Measurements from ENCODE around the gene MYL1.
A peak's percentile ranks its signal among the peaks of the same experiment; 100 is the strongest.

MYL1 gene

DNA sequence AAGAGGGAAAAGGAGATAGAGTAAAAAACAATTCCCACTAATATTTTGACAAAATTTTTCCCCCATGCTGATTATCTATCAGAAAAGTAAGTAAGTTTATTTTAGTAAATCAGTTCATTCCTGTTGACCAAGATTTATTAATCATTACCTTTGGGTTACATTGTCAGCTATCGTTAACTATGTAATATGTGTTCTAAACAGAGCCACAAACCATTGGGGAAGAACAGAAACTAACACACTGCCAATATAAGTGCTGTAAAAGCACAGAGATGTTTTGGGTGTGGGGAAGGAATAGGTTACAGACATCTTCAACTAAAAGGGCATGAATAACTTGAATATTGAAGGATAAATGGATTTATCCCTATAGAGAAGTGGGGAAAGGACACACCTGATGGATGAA is 47.3 kb downstream of the MYL1 start:
- DNase-seq (ENCODE audit: low spot score), result no peak

GRCh38 chr2:210264282-210264681 is 50.7 kb downstream of the MYL1 start:
- DNase-seq (ENCODE audit: low spot score), result no peak

- DNase-seq (ENCODE audit: low spot score), result no peak
Measured at GRCh38 chr2:210263841-210264240, 51.1 kb downstream of the MYL1 start.

DNA sequence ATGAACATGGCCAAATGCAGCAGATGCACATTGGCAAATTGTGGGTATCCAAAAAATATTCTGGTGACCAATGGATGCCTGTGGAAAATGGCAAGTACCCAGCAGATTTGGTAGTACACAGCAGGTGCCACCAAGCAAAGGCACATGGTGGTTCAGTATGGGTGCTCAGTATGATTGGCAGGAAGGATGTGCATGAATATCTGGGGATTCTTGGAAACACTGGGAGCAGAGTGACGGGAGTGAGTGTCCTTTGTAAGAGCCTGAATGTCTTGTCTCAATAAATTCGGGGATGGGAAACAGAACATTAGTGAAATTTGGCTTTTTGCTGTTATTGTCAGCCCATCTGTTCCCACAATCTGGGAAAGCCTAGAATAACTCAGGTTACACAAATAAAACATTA is 52.9 kb downstream of the MYL1 start:
- DNase-seq (ENCODE audit: low spot score), result no peak

DNA sequence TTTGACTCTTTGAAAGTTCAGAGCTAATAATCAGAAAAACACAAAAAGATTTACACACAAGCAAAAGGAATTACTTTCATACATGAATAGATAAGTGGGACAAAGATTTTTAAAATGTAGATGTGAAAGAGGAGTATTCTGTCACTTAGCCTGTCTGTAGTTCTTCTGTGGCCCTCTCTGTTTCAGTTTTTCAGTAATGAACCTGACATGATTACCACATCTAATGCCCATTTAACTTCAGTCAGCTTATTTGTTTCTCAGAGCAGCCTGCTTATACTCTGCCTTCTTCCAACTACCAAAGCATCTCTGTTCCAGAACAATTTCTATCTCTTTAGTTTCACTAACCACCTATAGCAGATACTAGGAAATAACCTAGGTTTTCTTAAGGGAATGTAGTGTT is 55.3 kb downstream of the MYL1 start:
- DNase-seq (ENCODE audit: low spot score), result no peak

- DNase-seq (ENCODE audit: low spot score), result peak; percentile 8
Measured at GRCh38 chr2:210252699-210253606, 62.0 kb downstream of the MYL1 start.

DNA sequence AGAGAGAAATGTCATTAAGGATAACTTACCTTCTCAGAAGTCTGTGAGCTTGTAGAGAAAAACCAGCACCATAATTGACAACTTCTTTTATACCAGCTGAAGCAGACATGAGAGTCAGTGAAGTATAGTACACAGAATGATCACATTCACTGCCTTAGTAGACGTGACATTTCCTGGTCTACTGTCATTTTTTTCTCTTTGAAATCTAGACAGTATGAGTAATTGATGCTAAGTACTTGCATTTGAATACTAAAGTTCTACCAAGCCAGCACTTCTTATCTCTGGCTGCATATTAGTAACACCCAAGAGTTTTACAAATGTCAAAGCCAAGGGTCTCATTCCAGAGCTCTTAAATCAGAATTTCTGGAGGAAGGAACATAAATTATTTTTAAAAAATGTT is 64.4 kb downstream of the MYL1 start:
- no peak for DNase-seq (ENCODE audit: low spot score)

Data from iPS-NIHi11 (cell line).